Fibroblast of lung (primary cell): ENCODE measurements around the gene THOP1.

Source experiments
- CTCF ChIP-seq, 2 donors: IDR thresholded peaks in 1 of 2; conservative IDR thresholded peaks in 1 of 2; 1 replicate in 1 of 2; 2 replicates in 1 of 2; pipeline ENCODE4 v1.5.1; 2011 to 2012; ENCODE audit warnings: low read length in 2 of 2, control low read depth in 1 of 2, inconsistent platforms in 1 of 2, low read depth in 1 of 2, mild to moderate bottlenecking in 1 of 2
- EZH2 ChIP-seq: IDR thresholded peaks from 2 replicates; pipeline ENCODE4 v1.5.1; 2012; ENCODE audit warnings: low read length, control low read depth, mild to moderate bottlenecking; ENCODE audit errors: missing control alignments

- no peak for TF ChIP-seq CTCF (conservative IDR thresholded peaks at IDR 0.05 in 1 of 2, IDR thresholded peaks at IDR 0.05 in 1 of 2; ENCODE audit: low read depth in 1 of 2, low read length in 2 of 2)
- no peak for TF ChIP-seq EZH2
These were observed 31.3 kb downstream of the THOP1 start for GRCh38 chr19:2816641-2817040.
